ENCODE data around the gene ART4. TPM values are rescaled to one million over a fixed set of nuclear protein-coding genes. Genes with fewer than 3 reads are reported as not detected.

ART4 gene
- total RNA-seq, 2 donors from 2014 or later: 5.4 to 11.8 TPM

DNA sequence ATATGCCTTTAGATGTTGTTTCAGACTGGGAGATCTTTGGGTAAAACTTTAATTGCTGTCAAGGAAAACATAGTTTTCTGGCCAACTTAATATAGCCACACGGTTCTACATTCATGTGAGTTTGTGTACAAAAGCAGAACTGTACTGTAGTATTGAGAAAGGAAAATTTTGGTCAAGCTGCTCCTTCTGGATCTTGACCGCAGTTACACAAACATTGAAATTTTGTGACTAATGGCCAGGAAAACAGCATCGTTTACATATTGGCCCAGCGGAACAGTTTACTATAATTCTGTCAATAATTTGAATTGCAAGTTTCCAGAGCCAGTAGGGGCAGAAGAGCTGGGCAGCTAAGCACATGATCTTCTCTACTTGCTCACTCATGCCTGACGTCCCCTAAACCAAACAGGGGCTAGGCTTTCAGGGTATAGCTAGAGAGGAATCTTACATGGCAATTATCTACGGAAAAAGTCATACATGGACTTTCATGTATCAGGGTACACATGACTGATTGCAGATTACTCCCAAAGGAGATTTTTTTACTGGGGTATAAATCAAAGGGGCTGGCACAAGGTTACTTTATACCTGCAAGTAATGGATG, 11.4 kb upstream of the ART4 start:
- DNase-seq (no peak), ATAC-seq (peak in 1 of 2 donors; percentile 51)
- intact Hi-C loops (cut with DNase I): no loop called here

GRCh38 chr12:14853961-14854360, 10.6 kb upstream of the ART4 start:
- DNase-seq (peak; percentile 24), ATAC-seq (peak; percentile 30 to 41)
- intact Hi-C loops (cut with DNase I): no loop called here

- ATAC-seq (no peak), DNase-seq (no peak)
- intact Hi-C loops (cut with DNase I): no loop called here
These were observed 9.6 kb upstream of the ART4 start for GRCh38 chr12:14852880-14853279.

DNA sequence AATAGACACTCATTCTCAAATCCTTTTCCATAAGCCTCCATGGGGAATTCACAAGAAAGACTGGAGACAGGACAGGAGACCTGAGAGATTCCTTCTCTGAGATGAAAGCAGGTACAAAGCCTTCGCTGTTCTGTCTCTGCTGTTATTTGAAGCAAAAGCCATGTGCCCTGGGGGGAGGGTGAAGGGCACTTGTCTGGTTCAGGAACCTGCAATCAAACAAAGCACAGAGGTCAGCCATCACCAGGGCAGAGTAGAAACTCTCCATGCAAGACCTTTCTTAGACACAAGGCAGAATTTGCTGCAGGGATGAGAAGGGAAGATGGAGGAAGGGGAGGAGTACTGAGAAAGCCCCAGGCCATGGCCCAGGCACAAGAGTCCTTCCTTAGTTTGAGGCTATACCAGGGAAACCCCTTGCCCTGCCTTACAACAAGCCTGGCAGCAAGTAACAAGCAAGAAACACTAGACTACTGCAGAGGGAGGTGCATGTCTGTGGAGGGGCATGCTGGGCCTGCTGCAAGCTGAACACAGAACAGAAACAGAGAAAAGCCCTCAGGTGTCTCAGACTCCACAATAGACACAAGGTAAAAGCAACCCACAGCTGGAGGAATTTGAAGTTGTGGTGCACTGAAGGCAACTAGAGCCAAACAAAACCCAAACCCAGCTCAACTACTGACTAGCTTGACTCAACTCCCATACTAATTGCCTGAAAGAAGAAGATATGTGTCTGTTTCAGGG, 7.8 kb upstream of the ART4 start:
- no peak for ATAC-seq
- intact Hi-C loops (cut with DNase I): no loop called here

DNA sequence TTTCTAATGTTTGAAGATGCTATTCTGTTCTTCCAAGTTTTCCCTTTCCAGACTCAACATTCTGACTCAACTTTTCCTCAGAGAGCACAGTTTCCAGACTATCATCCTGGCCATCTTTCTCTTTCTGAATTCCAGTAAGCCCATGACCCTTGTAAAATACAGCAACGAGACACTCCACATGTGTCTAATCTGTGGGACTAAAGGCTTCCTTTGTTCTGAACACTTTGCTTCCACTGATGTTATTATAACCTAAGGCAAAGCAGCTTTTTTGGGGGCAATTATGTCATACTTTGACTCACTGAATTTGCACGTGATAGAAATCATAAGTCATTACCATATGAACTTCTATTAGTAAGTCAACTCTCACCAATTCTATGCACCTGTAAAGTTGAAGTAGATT, 6.3 kb upstream of the ART4 start:
- DNase-seq: no peak
- peak in 1 of 2 donors; percentile 87 for ATAC-seq
- intact Hi-C loops (cut with DNase I): loop anchor here in 1 of 2 donors (5.0 to 10.0 kb wide), 2 partner anchors 38 to 375 kb away; partner anchors contain the start of genes MGP and RERG

More for the DNA sequence above, 7.8 kb upstream of the ART4 start:
- no peak for DNase-seq

DNA sequence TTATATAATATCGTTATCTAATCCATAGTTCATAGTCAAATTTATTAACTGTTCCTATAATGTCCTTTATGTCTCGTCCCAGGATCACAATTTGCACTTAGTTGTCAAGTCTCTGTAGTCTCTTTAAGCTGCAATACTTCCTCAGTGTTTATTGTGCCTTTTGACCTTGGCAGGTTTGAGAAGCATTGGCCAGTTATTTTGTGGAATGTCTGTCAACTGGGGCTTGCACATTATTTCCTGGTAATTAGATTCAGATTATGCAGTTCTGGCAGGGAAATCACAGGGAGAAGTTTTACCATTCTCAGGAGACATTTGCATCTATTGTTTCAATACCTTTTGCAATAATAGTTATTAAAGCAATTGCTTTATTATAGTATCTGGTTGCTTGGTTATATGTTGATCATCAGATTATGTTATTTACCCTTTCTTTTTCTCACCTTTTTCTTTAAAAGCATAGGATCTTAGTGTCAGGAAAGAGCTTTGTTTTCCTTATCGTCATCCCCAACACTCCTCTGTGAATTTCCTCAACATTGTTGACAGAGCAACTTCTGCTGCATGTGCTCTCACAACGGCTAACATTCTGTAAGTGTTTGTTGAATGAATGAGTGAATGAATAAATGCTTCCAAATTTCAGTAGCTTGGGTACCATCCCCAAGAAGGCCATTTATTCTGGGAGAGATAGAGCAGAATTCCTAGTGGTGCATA, 3.7 kb upstream of the ART4 start:
- DNase-seq: no peak
- no peak for ATAC-seq
- intact Hi-C loops (cut with DNase I): loop anchor here in 1 of 2 donors (5.0 to 10.0 kb wide), 2 partner anchors 40 to 378 kb away; partner anchors contain the start of genes MGP and RERG

DNA sequence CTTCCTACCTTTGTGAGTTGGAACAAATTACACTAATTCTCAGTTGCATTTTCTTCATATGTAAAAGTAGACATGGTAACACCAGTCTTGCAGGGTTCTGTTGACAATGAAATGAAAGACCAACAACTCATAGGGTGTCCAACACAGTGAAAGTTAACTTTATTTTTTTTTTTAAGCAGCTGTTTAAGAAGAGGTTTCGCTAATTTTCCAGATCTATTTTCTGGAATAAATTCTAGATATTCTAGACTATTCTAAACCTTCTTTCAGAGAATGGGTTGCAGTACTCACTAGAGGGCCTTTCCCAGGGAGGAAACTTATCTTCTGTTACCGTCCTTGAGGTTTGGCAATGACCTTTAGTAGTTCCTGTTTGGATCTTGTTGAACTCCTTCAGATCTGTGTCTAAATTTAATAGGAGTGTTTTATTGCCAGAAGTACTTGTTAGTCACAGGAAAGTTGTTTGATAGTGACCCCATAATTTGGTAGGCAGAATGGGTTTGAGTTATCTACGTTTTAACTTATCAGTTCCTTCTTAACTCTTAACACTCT, 2.8 kb upstream of the ART4 start:
- DNase-seq (no peak), ATAC-seq (peak in 1 of 2 donors; percentile 47)
- intact Hi-C loops (cut with DNase I): loop anchor here in 1 of 2 donors (5.0 to 10.0 kb wide), 2 partner anchors 41 to 379 kb away; partner anchors contain the start of genes MGP and RERG

DNA sequence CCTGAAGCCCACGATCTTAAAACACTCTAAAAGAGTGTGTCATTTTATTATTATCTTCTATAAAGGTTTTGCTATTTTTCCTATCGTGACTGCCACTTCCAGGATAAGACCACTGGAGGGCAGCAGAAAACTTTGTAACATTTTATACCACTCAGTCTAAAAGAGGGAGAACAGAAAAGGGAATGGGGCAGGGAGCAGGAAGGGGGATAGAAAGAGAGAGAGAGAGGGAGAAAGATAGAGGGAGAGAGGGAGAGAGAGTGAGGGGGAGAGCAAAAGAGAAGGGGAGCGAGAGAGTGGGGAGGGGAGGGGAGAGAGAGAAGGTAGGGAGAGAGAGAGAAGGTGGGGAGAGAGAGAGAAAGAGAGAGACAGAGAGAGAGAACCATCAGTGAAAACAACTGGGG, 2.0 kb upstream of the ART4 start:
- intact Hi-C loops (cut with DNase I): loop anchor here (1.0 to 10.0 kb wide), 4 partner anchors 42 to 379 kb away; partner anchors contain the start of genes MGP (in 1 of the 2) and RERG (in 1 of the 2)
- peak; percentile 35 for DNase-seq

DNA sequence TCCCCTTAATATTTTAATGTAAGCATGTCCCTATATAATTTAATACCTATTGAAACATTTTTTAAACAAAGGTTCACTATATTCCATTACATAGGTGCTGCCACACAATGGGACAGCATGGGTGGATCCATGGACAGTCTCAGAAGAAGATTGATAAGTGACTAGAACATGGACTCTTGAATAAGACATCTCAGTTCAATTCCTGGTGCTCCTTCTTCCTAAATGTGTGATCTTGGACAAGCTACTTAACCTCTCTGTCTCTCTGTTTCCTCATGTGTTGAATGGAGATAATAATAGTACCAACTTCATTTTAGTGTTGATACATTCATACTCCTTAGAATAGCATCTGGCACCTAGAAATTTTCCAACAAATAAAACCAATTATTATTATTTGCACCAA, 1.1 kb upstream of the ART4 start:
- ATAC-seq (no peak), DNase-seq (no peak)
- intact Hi-C loops (cut with DNase I): loop anchor here (2.0 to 10.0 kb wide), 2 partner anchors 152 to 380 kb away; partner anchors contain the start of gene RERG (in 1 of the 2)

More for the DNA sequence above, 2.0 kb upstream of the ART4 start:
- ATAC-seq: peak; percentile 48 to 59

DNA sequence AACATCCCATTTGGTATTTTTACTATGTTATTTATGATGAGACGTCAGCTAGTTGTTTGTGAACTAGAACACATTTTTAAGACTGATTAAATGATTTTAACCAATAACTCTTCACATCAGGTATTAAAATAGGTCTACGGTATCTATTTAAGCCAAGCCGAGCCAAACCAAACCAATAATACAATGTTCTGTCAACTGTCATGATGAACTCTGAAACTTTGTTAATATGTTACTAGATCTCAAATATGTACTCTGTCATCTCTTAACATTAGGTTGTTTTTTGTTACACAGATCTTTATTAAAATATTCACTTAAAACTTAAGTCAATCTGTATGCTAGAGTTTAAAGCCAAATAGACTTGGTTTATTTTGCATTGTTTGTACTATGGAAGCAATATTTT, 1.0 kb downstream of the ART4 start:
- ATAC-seq: no peak
- no peak for DNase-seq
- intact Hi-C loops (cut with DNase I): loop anchor here in 1 of 2 donors (10.0 kb wide), 1 partner anchor 382 kb away; the partner anchor contains the start of gene RERG

DNA sequence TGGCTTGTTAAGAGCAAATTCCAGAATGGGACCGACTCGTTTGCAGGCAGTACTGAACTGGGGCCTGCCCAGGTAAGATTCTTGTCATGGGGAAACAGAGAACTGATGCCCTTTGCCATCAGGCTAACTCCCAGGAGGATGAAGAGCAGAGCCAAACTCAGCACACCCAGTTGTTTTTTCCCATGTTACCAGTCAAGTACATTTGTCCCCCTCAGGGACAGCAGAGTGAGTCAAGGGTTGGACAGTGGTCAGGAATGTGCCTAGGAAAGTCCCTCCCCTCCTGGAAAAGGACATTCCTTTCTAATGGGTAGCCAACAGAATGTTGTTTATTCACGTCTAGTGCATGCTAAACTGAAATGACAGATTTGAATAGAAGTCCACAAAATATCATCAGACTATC, 1.6 kb downstream of the ART4 start:
- peak; percentile 71 for DNase-seq
- peak; percentile 86 to 87 for ATAC-seq
- intact Hi-C loops (cut with DNase I): loop anchor here in 1 of 2 donors (10.0 kb wide), 1 partner anchor 383 kb away; the partner anchor contains the start of gene RERG

DNA sequence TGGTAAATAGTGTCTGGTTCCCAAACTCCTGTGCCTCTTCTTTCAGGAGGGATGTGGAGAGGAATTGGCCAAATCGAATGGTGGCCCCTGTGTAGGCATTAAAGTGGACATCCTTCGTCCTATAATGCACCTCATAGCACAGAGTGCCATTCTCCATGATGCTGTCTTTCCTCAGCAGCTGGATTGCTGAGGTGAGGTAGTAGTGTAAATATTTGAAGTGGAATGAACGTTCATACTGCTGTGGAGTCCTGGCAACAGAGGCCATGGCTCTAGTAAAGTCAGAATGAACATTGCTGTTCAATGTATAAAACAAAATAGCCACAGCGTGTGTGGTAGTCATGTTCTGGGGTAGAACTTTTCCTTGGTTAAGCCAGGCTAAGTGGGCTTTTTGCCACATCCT, 2.7 kb downstream of the ART4 start:
- intact Hi-C loops (cut with DNase I): loop anchor here in 1 of 2 donors (10.0 kb wide), 1 partner anchor 384 kb away; the partner anchor contains the start of gene RERG
- ATAC-seq (no peak), DNase-seq (no peak)

DNA sequence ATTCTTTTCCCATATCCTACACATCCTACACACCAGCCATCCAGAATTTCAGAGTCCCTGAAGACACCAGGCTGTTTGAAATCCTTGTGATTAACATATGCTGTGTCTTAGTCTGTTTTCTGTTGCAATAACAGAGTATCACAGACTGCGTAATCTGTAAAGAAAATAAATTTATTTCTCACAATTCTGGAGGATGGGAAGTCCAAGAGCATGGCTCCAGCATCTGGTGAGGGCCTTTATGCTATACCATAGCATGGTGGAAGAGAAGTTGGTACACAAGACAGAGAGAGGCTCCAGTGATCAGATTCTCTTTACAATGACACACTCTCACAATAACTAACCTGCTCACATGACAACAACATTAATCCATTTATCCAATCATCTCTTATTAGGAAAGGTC, 4.1 kb downstream of the ART4 start:
- intact Hi-C loops (cut with DNase I): no loop called here
- DNase-seq: no peak
- ATAC-seq: no peak

- ATAC-seq: peak; percentile 20 to 96
- intact Hi-C loops (cut with DNase I): no loop called here
- DNase-seq: no peak
These were observed 6.8 kb downstream of the ART4 start for GRCh38 chr12:14836336-14837210.

DNA sequence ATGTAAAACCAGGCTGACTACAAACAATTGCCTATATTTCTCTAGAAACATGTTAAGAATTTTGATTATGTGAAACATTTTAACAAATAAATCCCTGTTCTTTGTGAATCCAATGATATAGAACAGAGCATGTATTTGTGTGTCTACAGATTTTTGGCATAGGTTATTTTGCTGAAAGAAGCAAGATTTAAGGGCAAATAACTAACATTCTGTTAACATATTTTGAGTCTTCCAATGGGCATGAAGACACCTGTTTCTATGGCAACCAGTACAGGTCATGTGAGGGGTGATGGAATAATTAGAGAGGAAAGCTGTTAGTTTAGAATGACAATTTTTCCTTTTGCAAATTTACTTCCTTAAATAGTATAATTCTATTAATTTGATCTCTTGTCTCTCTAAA, 8.8 kb downstream of the ART4 start:
- ATAC-seq: no peak
- DNase-seq: no peak
- intact Hi-C loops (cut with DNase I): no loop called here

GRCh38 chr12:14833952-14834351, 9.4 kb downstream of the ART4 start:
- intact Hi-C loops (cut with DNase I): no loop called here
- peak in 1 of 2 donors; percentile 47 for ATAC-seq
- DNase-seq: no peak

DNA sequence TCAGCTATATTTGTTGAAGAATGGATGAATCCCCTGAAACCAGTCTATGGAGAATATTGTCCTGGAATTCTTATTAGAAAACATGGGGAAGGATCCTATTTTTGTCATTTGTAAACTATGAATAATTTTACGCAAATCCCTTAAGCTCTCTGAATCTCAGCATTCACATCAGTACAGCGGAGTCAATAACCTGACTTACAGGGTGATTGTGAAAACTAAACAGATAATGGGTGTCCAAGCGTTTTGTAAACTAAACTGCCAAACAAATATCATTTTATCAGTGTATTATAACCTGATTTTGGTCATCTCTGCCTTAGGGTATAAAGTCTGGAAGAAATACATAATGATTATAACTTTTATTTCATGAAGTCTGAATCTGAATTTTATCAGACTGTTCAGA, 10.0 kb downstream of the ART4 start:
- DNase-seq (no peak), ATAC-seq (no peak)
- intact Hi-C loops (cut with DNase I): no loop called here

DNA sequence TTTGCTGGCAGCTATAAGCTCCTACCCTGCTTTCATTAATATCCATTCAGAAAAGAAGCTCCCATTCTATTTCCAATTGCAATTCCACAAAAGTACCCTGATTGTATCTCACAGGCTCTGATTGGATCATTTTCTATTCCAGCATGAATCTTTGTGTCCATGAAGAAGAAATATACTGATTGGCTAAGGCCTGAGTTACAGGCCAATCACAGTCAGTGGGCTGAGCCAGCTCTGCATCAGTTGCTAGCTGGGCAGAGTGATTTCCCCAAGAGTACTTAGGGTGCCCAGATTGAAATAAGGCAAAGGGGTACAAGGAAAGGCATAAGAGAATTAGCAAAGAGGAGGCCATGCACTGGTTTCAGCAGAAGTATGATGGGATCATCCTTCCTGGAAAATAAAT, 14.4 kb downstream of the ART4 start:
- DNase-seq (no peak), ATAC-seq (peak; percentile 37 to 59)
- intact Hi-C loops (cut with DNase I): no loop called here
